Hepatocyte (in vitro differentiated cells): ENCODE measurements around the gene MSX1. TPM values are rescaled to one million over a fixed set of nuclear protein-coding genes. Genes with fewer than 3 reads are reported as not detected.

Source experiments
- DNase-seq: peaks from one replicate; pipeline ENCODE4 v3.0.0-alpha.2; 2016; ENCODE audit warnings: low spot score
- H2AFZ ChIP-seq: fragments of 200-600 bp; sonication (generic); 2 replicates; pipeline ENCODE4 v1.6.0; 2016; ENCODE audit warnings: antibody characterized with exemption, mild to moderate bottlenecking
- H3K27ac ChIP-seq: fragments of 200-600 bp; sonication (generic); 2 replicates; pipeline ENCODE4 v1.5.1; 2016; ENCODE audit warnings: mild to moderate bottlenecking
- H3K27me3 ChIP-seq: fragments of 200-600 bp; sonication (generic); 2 replicates; pipeline ENCODE4 v1.6.1; 2016
- H3K36me3 ChIP-seq: fragments of 200-600 bp; sonication (generic); replicated peaks from 2 replicates; pipeline ENCODE4 v1.5.1; 2016; ENCODE audit warnings: low read depth; ENCODE audit not compliant: insufficient read depth
- H3K4me1 ChIP-seq: fragments of 200-600 bp; sonication (generic); 2 replicates; pipeline ENCODE4 v1.5.1; 2016; ENCODE audit warnings: mild to moderate bottlenecking, moderate library complexity; ENCODE audit not compliant: insufficient read depth
- H3K4me2 ChIP-seq: fragments of 200-600 bp; sonication (generic); 2 replicates; pipeline ENCODE4 v1.6.0; 2016
- H3K4me3 ChIP-seq: fragments of 200-600 bp; sonication (generic); 2 replicates; pipeline ENCODE4 v1.5.1; 2016; ENCODE audit warnings: mild to moderate bottlenecking
- H3K79me2 ChIP-seq: fragments of 200-600 bp; sonication (generic); 2 replicates; pipeline ENCODE4 v1.6.0; 2017; ENCODE audit warnings: mild to moderate bottlenecking
- H3K9me2 ChIP-seq: fragments of 200-600 bp; sonication (generic); replicated peaks from 2 replicates; pipeline ENCODE4 v1.6.0; 2017; ENCODE audit warnings: mild to moderate bottlenecking; ENCODE audit not compliant: insufficient read depth
- H3K9me3 ChIP-seq: fragments of 200-600 bp; sonication (generic); 2 replicates; pipeline ENCODE4 v1.5.1; 2016; ENCODE audit warnings: low read depth, mild to moderate bottlenecking
- H4K20me1 ChIP-seq: fragments of 200-600 bp; sonication (generic); 2 replicates; pipeline ENCODE4 v1.6.0; 2016; ENCODE audit warnings: mild to moderate bottlenecking; ENCODE audit not compliant: insufficient read depth, poor library complexity, severe bottlenecking
- EZH2 ChIP-seq: fragments of 200-600 bp; sonication (generic); IDR thresholded peaks from 2 replicates; pipeline ENCODE4 v1.6.1; 2016; ENCODE audit warnings: antibody characterized with exemption, mild to moderate bottlenecking, borderline replicate concordance
- EZH2phosphoT487 ChIP-seq: fragments of 200-600 bp; sonication (generic); IDR thresholded peaks from one replicate; pipeline ENCODE4 v1.6.1; 2018; ENCODE audit warnings: antibody characterized with exemption, mild to moderate bottlenecking, low read depth, moderate library complexity; ENCODE audit not compliant: unreplicated experiment, severe bottlenecking
- WGBS: methylation state at CpG from one replicate; pipeline ENCODE4 v1.1.6; 2016; ENCODE audit warnings: low lambda C conversion rate; ENCODE audit errors: missing lambda C conversion rate; 5-methylcytosine and 5-hydroxymethylcytosine counted together
- polyA plus RNA-seq: library from polyadenylated mRNA; unstranded; fragments of >200 nt; fragmentation: Nextera tagmentation; extraction: Ambion mirVana; gene quantifications from 2 replicates; pipeline ENCODE4 v1.2.1, GENCODE V29; 2016
- total RNA-seq: library from RNA; depleted of rRNA; stranded (reverse); fragments of >200 nt; gene quantifications from 2 replicates; pipeline ENCODE4 v1.2.3, GENCODE V29; 2014
- TF ChIP-seq, protein P1 (sequence below): fragments of 200-600 bp; sonication (generic); IDR thresholded peaks from 2 replicates; pipeline ENCODE4 v1.5.1; 2016; ENCODE audit warnings: antibody characterized with exemption, mild to moderate bottlenecking; ENCODE audit not compliant: poor library complexity

Gene MSX1
- total and polyA plus RNA-seq, 2 experiments from 2014 or later: 25.4 to 30.4 TPM

DNA sequence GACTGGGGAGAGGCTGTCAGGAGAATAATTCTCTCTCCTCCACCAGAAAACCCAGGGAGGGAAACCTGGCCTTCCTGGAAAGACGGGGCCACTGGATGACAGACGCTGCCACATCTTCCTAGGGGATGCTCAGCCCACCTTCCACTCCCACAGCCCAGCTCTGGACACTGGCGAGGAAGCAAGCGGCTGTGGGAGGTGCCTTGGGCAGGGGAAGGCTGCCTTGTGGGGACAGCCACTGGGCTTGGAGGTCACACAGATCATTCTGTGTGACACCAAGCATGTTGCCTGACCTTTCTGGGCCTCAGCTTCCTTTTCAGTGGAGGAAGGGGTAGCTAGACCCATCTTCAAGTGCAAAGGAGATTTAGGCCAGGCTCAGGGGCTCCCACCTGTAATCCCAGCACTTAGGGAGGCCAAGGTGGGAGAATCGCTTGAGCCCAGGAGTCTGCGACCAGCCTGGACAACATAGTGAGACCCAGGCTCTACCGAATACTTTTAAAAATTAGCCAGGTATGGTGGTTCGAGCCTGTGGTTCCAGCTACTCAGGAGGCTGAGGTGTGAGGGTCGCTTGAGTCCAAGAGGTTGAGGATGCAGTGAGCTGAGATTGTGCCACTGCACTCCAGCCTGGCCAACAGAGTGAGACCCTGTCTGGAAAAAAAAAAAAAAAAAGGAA is 9.8 kb upstream of the MSX1 start:
- H2AFZ ChIP-seq: no peak overlapping the region
- H3K27ac ChIP-seq: no peak overlapping the region
- no peak for TF ChIP-seq EZH2phosphoT487
- TF ChIP-seq, protein P1, sequence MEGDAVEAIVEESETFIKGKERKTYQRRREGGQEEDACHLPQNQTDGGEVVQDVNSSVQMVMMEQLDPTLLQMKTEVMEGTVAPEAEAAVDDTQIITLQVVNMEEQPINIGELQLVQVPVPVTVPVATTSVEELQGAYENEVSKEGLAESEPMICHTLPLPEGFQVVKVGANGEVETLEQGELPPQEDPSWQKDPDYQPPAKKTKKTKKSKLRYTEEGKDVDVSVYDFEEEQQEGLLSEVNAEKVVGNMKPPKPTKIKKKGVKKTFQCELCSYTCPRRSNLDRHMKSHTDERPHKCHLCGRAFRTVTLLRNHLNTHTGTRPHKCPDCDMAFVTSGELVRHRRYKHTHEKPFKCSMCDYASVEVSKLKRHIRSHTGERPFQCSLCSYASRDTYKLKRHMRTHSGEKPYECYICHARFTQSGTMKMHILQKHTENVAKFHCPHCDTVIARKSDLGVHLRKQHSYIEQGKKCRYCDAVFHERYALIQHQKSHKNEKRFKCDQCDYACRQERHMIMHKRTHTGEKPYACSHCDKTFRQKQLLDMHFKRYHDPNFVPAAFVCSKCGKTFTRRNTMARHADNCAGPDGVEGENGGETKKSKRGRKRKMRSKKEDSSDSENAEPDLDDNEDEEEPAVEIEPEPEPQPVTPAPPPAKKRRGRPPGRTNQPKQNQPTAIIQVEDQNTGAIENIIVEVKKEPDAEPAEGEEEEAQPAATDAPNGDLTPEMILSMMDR: no peak
- TF ChIP-seq EZH2: no peak
- 96% methylated on average over 9 of the region's 9 CpGs for WGBS
- no peak overlapping the region for H3K4me2 ChIP-seq
- no peaks in the 10 kb centered on the region for H3K9me2 ChIP-seq
- H3K36me3 ChIP-seq: no peaks in the 10 kb centered on the region
- H4K20me1 ChIP-seq: no peaks in the 10 kb centered on the region
- H3K9me3 ChIP-seq: no peaks in the 10 kb centered on the region
- H3K79me2 ChIP-seq: no peaks in the 10 kb centered on the region
- no peak for DNase-seq
- H3K27me3 ChIP-seq: peaks cover 31% of the 10 kb centered on the region
- peaks cover 16% of the 10 kb centered on the region for H3K4me1 ChIP-seq
- no peak overlapping the region for H3K4me3 ChIP-seq

DNA sequence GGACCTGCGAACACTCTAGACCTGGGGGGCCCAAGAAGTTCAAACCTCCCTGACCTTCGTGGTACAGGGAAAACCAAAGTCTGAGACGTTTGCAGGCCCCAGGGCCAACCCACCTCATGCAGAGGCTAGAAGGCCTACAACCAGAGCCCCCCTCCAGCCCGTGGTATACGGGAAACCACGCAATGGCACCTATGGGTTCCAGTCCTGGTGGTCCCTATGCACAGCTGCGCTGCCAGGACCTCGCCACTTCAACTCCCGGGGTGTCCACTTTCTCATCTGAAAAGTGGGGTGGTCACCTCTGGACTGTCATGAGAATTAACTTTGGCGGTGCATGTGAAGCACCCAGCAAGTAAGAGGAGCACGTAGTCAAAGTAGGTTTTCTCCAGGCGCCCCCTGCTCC is 8.4 kb upstream of the MSX1 start:
- TF ChIP-seq EZH2 (no peak), EZH2phosphoT487 (no peak)
- TF ChIP-seq, protein P1: no peak
- DNase-seq: no peak
- Histone ChIP-seq H3K27ac (no peak overlapping the region), H3K4me2 (no peak overlapping the region), H3K79me2 (no peaks in the 10 kb centered on the region), H3K4me3 (no peak overlapping the region), H3K9me2 (no peaks in the 10 kb centered on the region), H2AFZ (no peak overlapping the region), H3K36me3 (no peaks in the 10 kb centered on the region), H3K9me3 (no peaks in the 10 kb centered on the region), H4K20me1 (no peaks in the 10 kb centered on the region), H3K4me1 (peaks cover 18% of the 10 kb centered on the region), H3K27me3 (peaks cover 45% of the 10 kb centered on the region)
- over 99% methylated on average over 12 of the region's 12 CpGs for WGBS

DNA sequence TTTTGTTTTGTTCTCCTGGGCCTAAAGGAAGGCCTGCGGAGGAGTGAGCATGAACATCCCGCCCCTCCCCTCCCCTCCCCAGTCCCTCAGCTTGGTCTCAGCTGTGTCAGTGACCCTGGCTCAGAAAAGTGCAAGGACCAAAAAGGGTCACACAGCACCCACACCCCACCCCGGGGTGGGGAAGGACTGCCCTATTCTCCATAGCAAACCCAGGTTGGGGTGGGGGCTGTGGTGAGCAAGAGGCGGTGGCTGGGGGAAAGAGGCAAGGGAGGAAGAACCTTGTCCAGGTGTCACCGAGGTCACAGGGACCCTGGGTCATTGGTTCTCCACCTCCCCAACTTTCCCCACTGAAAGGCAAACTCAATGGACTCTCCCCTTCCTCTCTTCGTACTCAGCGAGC is 7.6 kb upstream of the MSX1 start:
- H3K27ac ChIP-seq: no peak overlapping the region
- DNase-seq: no peak
- no peaks in the 10 kb centered on the region for H3K9me3 ChIP-seq
- no peak for TF ChIP-seq EZH2phosphoT487
- TF ChIP-seq EZH2: no peak
- TF ChIP-seq, protein P1: no peak
- WGBS: 89% methylated on average over 7 of the region's 7 CpGs
- H3K9me2 ChIP-seq: no peaks in the 10 kb centered on the region
- peak overlapping the region; percentile 93 for H3K4me2 ChIP-seq
- no peak overlapping the region for H3K4me3 ChIP-seq
- H4K20me1 ChIP-seq: no peaks in the 10 kb centered on the region
- H3K79me2 ChIP-seq: no peaks in the 10 kb centered on the region
- no peaks in the 10 kb centered on the region for H3K36me3 ChIP-seq
- H3K27me3 ChIP-seq: peaks cover 47% of the 10 kb centered on the region
- H2AFZ ChIP-seq: no peak overlapping the region
- peaks cover 26% of the 10 kb centered on the region for H3K4me1 ChIP-seq
